Measurements from ENCODE around the gene AKR1A1.
A peak's percentile ranks its signal among the peaks of the same experiment; 100 is the strongest.
"Not testable (repeated sequence)": the region's sequence is repeated elsewhere in the genome, so short reads cannot be mapped to it uniquely, and the experiment has no call there.

The AKR1A1 gene

DNA sequence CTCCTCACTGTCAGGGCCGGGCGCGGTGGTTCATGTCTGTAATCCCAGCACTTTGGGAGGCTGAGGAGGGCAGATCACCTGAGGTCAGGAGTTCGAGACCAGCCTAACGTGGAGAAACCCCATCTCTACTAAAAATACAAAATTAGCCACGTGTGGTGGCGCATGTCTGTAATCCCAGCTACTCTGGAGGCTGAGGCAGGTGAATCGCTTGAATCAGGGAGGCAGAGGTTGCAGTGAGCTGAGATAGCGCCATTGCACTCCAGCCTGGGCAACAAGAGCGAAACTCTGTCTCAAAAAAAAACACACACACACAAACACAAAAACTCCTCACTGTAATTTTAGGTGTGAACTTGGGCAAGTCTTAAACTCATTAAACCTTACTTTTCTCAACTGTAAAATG, 26.7 kb upstream of the AKR1A1 start:
- not testable (repeated sequence) for DNase-seq

DNA sequence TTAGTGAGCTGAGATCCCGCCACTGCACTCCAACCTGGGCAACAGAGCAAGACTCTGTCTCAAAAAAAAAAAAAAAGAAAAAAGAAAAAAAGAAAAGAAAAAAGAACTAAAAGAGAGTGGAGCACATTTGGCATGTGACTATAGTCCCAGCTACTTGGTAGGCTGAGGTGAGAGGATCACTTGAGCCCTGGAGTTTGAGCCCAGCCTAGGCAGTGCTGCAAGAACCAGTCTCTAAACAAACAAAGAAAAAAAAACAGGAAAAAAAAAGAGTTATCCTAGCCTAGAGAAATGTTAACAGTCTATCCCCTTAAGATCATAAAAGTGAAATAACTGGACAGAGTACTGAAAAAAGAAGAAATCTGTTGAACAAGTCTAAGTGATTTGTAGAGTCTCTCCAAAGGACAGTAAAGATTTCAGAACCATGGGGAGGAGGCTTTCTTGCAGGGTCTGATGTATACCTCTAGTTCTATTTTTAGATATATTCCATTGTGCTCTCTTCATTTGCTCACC, 24.4 kb upstream of the AKR1A1 start:
- no peak for DNase-seq

- DNase-seq, result no peak
These were observed 19.9 kb upstream of the AKR1A1 start for GRCh38 chr1:45530632-45531135.

DNA sequence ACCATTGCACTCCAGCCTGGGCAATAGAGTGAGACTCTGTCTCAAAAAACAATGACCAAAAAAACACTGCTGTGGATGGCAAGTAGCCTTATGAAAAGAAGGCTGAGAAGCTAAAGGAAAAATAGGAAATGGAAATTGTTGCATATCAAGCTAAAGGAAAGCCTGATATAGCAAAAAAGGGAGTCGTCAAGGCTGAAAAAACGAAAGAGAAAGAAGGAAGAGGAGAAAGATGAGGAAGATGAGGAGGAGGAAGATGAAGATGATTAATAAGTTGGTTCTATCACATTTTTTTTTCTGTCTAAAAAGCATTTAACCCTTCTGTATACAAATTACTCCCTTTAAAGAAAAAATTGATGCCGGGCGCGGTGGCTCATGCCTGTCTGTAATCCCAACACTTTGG, 18.8 kb upstream of the AKR1A1 start:
- DNase-seq, result no peak

GRCh38 chr1:45535988-45536766, 14.4 kb upstream of the AKR1A1 start:
- DNase-seq, result no peak

DNA sequence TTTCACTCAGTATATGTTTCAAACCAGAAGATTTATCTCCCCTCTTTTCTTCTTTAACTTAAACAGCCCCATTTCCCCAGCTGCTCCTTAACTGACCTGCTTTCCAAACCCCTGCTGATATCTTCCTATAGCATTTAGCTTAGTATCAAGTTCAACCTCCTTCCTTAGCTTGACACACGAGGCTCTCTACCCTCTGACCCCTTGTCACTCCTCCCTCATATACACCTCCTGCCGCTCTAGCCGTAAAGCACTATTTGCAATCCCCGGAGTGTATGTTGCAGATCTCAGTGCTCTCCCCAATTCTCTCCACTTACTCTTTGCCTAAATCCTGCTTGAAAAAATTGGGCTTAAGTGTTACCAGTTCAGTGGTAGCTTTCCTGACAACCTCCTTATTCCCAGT, 13.7 kb upstream of the AKR1A1 start:
- DNase-seq, result no peak

DNA sequence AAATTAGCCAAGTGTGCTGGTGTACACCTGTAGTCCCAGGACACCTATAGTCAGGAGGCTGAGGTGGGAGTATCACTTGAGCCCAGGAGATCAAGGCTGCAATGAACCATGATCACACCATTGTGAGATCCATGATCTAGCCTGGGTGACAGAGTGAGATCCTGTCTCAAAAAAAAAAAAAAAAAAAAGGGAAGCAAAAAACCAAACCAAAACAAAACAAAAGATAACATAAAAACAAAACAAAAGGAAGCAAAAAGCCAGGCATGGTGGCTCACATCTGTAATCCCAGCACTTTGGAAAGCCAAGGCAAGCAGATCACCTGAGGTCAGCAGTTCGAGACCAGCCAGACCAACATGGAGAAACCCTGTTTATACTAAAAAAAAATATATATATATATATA, 9.4 kb upstream of the AKR1A1 start:
- DNase-seq, result no peak

GRCh38 chr1:45542591-45542990, 8.0 kb upstream of the AKR1A1 start:
- DNase-seq, result no peak

GRCh38 chr1:45543581-45544417, 6.8 kb upstream of the AKR1A1 start:
- no peak for DNase-seq

- no peak for DNase-seq
These were observed 6.1 kb upstream of the AKR1A1 start for GRCh38 chr1:45544530-45544929.

- no peak for DNase-seq
These were observed 5.6 kb upstream of the AKR1A1 start for GRCh38 chr1:45545019-45545493.

DNA sequence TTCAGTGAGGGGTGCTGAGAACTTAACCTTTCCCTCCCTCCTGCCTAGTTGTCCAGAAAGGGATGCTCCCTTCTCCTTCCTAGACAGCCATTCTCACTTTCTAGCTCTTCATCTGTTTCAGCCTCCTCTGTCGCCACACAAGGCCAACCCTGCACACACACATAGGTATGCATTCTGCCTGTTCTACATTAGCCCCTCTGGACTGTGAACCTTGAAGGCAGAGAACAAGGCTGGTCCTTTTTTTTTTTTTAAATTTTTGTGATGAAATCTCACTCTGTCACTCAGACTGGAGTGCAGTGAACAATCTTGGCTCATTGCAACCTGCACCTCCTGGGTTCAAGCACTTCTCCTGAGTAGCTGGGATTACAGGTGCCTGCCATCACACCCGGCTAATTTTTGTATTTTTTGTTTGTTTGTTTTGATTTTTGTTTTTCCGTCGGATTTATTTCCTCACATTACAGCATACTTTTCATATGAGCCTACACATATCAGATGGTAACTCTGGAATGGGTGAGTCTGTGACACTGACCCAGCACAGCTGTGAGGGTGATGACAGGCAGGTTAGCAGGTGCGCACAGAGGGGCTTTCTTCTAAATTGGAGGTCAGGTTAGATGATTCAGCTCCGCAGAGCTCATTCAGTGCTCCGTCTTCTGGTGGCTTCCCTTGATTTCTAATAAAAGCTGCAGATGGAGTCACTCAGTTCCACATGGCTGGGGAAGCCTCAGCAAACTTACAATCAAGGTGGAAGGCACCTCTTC, 4.9 kb upstream of the AKR1A1 start:
- DNase-seq, result no peak

DNA sequence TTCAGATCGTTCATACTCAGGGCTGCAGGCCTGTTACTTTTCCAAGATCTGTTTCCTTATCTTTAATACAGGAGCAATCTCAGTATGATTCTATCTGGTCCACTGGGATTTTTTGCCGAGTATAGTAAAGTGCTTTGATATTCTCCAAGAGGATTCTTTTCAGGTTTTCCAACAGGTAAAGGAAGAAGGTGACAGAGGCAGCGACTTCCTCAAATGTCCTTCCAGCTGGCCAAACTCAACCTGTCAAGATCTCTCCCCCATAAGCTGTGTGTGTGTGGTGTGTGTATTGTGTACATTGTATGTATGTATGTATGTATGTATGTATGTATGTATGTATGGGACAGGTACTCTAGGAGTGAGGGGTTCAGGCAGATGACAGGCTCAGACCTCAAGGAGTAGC, 1.1 kb downstream of the AKR1A1 start:
- DNase-seq, result no peak

- no peak for DNase-seq
These were observed 1.7 kb downstream of the AKR1A1 start for GRCh38 chr1:45552331-45552730.

DNA sequence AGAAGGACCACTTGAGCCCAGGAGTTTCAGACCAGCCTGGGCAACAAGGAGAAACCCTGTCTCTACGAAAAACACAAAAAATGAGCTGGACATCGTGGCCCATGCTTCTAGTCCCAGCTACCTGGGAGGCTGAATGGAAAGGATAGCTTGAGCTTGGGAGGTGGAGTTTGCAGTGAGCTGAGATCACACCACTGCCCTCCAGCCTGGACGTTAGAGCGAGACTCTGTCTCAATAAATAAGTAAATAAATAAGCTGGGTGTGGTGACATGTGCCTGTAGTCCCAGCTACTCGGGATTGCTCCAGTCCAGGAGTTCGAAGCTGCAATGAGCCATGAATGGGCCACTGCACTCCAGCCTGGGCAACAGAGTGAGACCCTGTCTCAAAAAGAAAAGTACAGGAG, 3.6 kb downstream of the AKR1A1 start:
- DNase-seq, result no peak

DNA sequence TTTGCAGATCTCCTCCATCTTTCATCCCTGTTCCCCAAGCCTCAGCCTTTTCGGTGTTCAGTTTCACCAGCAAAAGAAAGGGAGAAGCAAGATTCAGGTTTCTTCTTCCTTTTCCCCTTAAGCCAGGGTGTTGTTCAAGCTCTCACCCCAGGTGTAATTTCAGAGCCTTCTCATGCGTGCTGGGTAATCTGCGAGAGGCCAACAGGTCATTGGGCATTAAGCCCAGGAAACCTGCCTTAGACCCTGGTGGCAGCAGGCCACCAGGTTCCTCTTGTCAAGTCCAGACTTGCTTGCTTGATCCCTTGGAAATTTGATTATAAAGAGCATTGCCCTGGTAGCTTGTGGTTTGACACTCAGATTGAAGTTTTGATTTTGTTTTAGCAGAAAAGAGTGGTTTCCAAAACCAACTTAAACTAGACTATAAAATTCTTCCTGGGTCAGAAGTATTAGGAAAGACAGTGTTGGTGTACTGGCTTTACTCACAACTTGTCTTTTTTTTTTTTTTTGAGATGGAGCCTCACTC, 6.9 kb downstream of the AKR1A1 start:
- peak in 1 of 2 experiments; percentile 15 for DNase-seq

DNA sequence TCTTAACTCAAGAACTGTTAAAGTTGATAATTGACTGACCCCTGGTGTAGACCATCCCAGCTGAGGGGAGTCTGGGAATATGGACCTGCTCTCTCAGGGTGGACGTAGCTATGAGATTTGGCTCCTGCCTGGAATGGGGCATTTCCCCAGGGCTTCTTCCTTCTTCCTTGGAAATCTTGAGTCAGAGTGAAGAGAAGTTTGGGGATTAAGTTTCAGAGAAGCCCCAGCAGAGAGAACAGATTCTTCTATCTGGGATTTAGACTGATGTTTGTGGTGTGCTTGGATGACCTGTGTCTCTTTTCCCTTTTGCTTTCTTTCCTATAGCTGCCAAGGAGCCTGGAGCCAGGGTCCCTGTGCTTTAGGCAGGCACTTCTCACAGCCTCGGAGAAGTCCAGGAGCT, 13.2 kb downstream of the AKR1A1 start:
- DNase-seq, result no peak

GRCh38 chr1:45566722-45567121, 16.1 kb downstream of the AKR1A1 start:
- DNase-seq, result no peak

DNA sequence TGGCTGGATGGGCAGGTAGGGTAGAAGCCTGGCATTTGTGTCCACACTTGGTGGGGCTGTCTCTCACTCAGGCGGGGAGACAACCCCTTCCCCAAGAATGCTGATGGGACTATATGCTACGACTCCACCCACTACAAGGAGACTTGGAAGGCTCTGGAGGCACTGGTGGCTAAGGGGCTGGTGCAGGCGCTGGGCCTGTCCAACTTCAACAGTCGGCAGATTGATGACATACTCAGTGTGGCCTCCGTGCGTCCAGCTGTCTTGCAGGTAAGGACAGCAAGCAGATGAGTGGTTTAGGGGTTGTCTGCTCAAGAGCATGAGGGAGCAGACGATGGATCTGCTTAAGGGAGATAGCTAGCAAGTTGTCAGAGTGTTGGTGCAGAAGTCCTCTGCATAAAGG, 17.3 kb downstream of the AKR1A1 start:
- DNase-seq, result no peak

DNA sequence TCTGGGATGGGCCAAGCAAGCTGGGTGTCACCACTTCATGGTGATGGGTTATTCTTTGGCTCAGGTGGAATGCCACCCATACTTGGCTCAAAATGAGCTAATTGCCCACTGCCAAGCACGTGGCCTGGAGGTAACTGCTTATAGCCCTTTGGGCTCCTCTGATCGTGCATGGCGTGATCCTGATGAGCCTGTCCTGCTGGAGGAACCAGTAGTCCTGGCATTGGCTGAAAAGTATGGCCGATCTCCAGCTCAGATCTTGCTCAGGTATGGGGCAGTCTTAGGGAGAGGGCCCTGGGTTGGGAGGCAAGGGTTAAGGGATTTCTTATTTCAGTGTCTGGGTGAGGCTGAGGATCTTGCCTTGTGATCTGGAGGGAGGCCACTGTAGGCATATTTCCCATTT, 17.8 kb downstream of the AKR1A1 start:
- DNase-seq, result no peak

DNA sequence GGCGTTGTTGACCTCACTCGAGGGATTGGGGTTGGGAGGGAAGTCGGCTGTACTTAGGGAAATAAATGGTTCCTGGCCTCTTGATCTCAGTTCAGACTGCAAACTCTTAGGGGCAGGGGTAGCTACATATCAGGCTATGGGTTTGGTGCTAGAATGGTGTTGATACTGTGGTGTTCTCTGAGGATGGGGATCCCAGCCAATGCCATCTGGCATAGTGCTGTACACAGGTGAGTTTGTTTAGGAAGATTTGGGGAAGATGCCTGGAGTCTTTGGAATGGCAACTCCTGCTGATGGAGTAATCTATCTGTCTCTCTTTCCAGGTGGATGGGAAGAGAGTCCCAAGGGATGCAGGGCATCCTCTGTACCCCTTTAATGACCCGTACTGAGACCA, 18.9 kb downstream of the AKR1A1 start:
- DNase-seq, result no peak

DNA sequence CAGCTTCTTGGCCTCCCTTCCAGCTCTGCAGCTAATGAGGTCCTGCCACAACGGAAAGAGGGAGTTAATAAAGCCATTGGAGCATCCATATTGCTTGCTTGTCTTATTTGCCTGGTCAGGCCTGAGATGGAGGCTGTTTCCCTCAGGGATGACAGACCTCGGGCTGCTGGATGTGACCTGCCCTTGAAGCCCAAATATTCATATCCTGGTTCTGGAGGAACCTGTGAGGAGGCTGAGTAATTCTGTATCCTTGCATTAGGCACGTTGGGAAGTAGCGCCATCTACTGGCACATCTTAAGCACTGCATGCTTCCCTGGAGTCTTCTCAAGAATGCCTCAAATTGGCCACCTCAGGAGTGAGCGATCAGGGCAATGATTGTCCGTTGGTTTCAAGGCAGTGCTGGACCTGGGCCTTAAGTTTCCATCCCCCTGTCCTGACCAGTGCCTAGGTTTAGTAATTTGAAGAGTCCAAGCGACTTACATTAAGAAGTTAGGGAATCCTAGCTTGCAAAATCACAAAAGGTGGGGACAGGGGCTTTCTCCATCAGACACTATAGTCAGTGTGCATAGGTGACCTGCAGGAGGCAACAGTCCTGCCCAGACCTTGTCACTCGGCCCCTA, 19.4 kb downstream of the AKR1A1 start:
- peak; percentile 19 to 82 for DNase-seq
